GM12878 (cell line): Measurements from ENCODE around the gene PRR5.

Source experiments
- JUND ChIP-seq: IDR thresholded peaks from 2 replicates; pipeline ENCODE4 v1.6.1; 2012; ENCODE audit warnings: low read depth, mild to moderate bottlenecking, low read length, improper control_type of control experiment, moderate library complexity
- PAX5 ChIP-seq: IDR thresholded peaks from 2 replicates; pipeline ENCODE4 v1.6.1; 2011; ENCODE audit warnings: low read depth, low read length, borderline replicate concordance

- TF ChIP-seq JUND, result no peak
- no peak for TF ChIP-seq PAX5
Observed at GRCh38 chr22:44743247-44743646, 41.2 kb downstream of the PRR5 start.
